Measurements from ENCODE around the gene PALB2.

GRCh38 chr16:23594186-23594585 is 46.9 kb downstream of the PALB2 start:
- no peak for TF ChIP-seq CTCF (IDR thresholded peaks at IDR 0.05; ENCODE audit: poor library complexity)
- TF ChIP-seq EZH2 (IDR thresholded peaks at IDR 0.05; ENCODE audit: borderline replicate concordance), result no peak
- TF ChIP-seq EZH2phosphoT487 (IDR thresholded peaks at IDR 0.05; ENCODE audit: low read depth, severe bottlenecking, unreplicated experiment), result no peak
